SH-SY5Y (cell line): ENCODE measurements around the gene HOXD9.

ENCODE experiments used
- GATA2 ChIP-seq: IDR thresholded peaks from 2 replicates; pipeline ENCODE4 v1.6.1; 2011; ENCODE audit warnings: mild to moderate bottlenecking, low read depth, low read length
- GATA3 ChIP-seq: IDR thresholded peaks from 2 replicates; pipeline ENCODE4 v1.6.1; 2011; ENCODE audit warnings: low read depth, mild to moderate bottlenecking, low read length, moderate library complexity

Gene HOXD9

GRCh38 chr2:176158855-176159662, 36.5 kb downstream of the HOXD9 start:
- TF ChIP-seq GATA2 (no peak), GATA3 (no peak)

- no peak for TF ChIP-seq GATA2
- no peak for TF ChIP-seq GATA3
Observed at GRCh38 chr2:176159663-176160250, 37.2 kb downstream of the HOXD9 start.

- TF ChIP-seq GATA2 (no peak), GATA3 (no peak)
Observed at GRCh38 chr2:176160251-176160985, 37.9 kb downstream of the HOXD9 start.

GRCh38 chr2:176160986-176161824, 38.7 kb downstream of the HOXD9 start:
- TF ChIP-seq GATA3 (no peak), GATA2 (no peak)

GRCh38 chr2:176161825-176162626, 39.5 kb downstream of the HOXD9 start:
- TF ChIP-seq GATA3: no peak
- TF ChIP-seq GATA2: no peak

GRCh38 chr2:176162911-176163671, 40.6 kb downstream of the HOXD9 start:
- no peak for TF ChIP-seq GATA2
- no peak for TF ChIP-seq GATA3

GRCh38 chr2:176163672-176164056, 41.1 kb downstream of the HOXD9 start:
- TF ChIP-seq GATA3 (no peak), GATA2 (no peak)

GRCh38 chr2:176164201-176164600, 41.7 kb downstream of the HOXD9 start:
- TF ChIP-seq GATA3 (no peak), GATA2 (no peak)

- no peak for TF ChIP-seq GATA3
- no peak for TF ChIP-seq GATA2
Observed at GRCh38 chr2:176164611-176165369, 42.3 kb downstream of the HOXD9 start.

GRCh38 chr2:176165370-176166050, 43.0 kb downstream of the HOXD9 start:
- TF ChIP-seq GATA3 (no peak), GATA2 (no peak)

- TF ChIP-seq GATA3 (no peak), GATA2 (no peak)
Observed at GRCh38 chr2:176166272-176166671, 43.8 kb downstream of the HOXD9 start.

GRCh38 chr2:176167398-176167797, 44.9 kb downstream of the HOXD9 start:
- no peak for TF ChIP-seq GATA2
